Progenitor cell of endocrine pancreas (in vitro differentiated cells): ENCODE measurements around the gene STAU1. TPM values are rescaled to one million over a fixed set of nuclear protein-coding genes. Genes with fewer than 3 reads are reported as not detected.
"Not testable (repeated sequence)": the region's sequence is repeated elsewhere in the genome, so short reads cannot be mapped to it uniquely, and the experiment has no call there.

Experiments
- DNase-seq: peaks from one replicate; pipeline ENCODE4 v3.0.0; 2021; ENCODE audit warnings: low spot score; ENCODE audit not compliant: unreplicated experiment
- H3K27ac Mint-ChIP-seq: 2 replicates; pipeline ENCODE4 v1.8.0; 2021; ENCODE audit warnings: mild to moderate bottlenecking, moderate library complexity, mixed read lengths
- H3K27me3 Mint-ChIP-seq: 2 replicates; pipeline ENCODE4 v1.8.0; 2021; ENCODE audit warnings: mixed read lengths
- H3K36me3 Mint-ChIP-seq: 2 replicates; pipeline ENCODE4 v1.8.0; 2022; ENCODE audit warnings: mixed read lengths; ENCODE audit not compliant: insufficient read depth
- H3K4me1 Mint-ChIP-seq: 2 replicates; pipeline ENCODE4 v1.8.0; 2021; ENCODE audit warnings: low read depth, mixed read lengths
- H3K4me3 Mint-ChIP-seq: 2 replicates; pipeline ENCODE4 v1.8.0; 2021; ENCODE audit warnings: low read depth, mild to moderate bottlenecking, moderate library complexity, mixed read lengths
- H3K9me3 Mint-ChIP-seq: 2 replicates; pipeline ENCODE4 v1.8.0; 2021; ENCODE audit warnings: low read depth, mixed read lengths
- total RNA-seq: library from RNA; stranded (reverse); gene quantifications from 2 replicates; pipeline ENCODE4 v1.2.1, GENCODE V29; 2021
- TF ChIP-seq, protein P1 (sequence below): fragments of 200-600 bp; sonication (generic); IDR thresholded peaks from one replicate; pipeline ENCODE4 v1.5.0; 2021; ENCODE audit warnings: antibody characterized with exemption, mild to moderate bottlenecking; ENCODE audit not compliant: unreplicated experiment

Gene STAU1
- total RNA-seq, 1 donor from 2014 or later: 93.9 TPM

DNA sequence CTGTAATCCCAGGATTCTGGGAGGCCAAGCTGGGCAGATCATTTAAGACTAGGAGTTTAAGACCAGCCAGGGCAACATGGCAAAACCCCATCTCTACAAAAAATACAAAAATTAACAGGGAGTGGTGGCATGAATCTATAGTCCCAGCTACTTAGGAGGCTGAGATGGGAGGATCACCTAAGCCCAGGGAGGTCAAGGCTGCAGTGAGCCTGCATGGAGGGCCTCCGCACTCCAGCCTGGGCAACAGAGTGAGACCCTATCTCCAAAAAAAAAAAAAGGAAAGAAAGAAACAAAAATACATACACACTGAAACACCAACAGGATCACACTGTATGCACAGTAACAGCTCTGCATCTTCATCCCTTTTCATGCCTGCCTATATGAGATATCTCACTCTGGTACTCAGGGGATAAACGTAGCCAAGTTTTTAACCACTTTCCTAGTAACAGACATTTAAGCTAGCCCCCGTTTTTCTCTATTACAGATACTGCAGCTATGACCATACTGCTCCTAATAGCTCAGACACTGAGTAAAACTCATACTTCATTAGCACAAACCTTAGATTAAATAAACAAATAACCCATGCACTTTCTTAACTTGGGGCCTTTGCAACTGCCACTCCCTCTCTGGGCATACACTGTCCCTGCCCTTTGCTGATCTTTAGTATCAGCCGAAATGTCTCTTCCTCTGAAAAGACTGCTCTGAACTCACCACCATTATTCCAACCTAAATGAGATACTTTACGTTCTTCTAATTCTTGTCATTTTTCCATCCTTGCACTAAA lies 41.5 kb downstream of the STAU1 start:
- Mint-ChIP-seq H3K27me3 (no peaks in the 10 kb centered on the region), H3K4me1 (no peaks in the 10 kb centered on the region), H3K4me3 (no peak overlapping the region), H3K36me3 (peaks cover 25% of the 10 kb centered on the region), H3K27ac (peak overlapping the region; percentile 60), H3K9me3 (no peaks in the 10 kb centered on the region)
- TF ChIP-seq, protein P1, sequence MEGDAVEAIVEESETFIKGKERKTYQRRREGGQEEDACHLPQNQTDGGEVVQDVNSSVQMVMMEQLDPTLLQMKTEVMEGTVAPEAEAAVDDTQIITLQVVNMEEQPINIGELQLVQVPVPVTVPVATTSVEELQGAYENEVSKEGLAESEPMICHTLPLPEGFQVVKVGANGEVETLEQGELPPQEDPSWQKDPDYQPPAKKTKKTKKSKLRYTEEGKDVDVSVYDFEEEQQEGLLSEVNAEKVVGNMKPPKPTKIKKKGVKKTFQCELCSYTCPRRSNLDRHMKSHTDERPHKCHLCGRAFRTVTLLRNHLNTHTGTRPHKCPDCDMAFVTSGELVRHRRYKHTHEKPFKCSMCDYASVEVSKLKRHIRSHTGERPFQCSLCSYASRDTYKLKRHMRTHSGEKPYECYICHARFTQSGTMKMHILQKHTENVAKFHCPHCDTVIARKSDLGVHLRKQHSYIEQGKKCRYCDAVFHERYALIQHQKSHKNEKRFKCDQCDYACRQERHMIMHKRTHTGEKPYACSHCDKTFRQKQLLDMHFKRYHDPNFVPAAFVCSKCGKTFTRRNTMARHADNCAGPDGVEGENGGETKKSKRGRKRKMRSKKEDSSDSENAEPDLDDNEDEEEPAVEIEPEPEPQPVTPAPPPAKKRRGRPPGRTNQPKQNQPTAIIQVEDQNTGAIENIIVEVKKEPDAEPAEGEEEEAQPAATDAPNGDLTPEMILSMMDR: no peak
- no peak for DNase-seq

DNA sequence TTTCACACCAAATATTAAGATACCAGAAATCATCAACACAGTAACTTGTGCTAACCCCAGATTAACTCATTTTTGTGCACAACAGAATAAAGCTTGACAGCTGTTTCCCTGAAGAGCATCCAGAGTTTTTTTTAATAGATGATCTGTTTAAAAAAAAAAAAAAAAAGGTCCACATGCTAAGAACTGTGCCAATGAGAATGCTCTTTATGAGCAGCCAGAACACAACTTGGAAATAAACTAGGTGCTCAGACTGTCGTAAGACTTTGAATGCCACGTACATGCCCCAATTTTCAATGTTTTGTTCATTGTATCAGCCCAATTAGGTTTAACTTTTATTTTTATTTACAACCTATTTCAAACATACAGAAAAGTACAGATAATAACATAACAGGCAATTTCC lies 47.3 kb downstream of the STAU1 start:
- TF ChIP-seq, protein P1: no peak
- no peak overlapping the region for H3K4me3 Mint-ChIP-seq
- H3K27me3 Mint-ChIP-seq: no peaks in the 10 kb centered on the region
- H3K36me3 Mint-ChIP-seq: peaks cover 13% of the 10 kb centered on the region
- no peak for DNase-seq
- no peak overlapping the region for H3K27ac Mint-ChIP-seq
- H3K9me3 Mint-ChIP-seq: no peaks in the 10 kb centered on the region
- H3K4me1 Mint-ChIP-seq: no peaks in the 10 kb centered on the region

DNA sequence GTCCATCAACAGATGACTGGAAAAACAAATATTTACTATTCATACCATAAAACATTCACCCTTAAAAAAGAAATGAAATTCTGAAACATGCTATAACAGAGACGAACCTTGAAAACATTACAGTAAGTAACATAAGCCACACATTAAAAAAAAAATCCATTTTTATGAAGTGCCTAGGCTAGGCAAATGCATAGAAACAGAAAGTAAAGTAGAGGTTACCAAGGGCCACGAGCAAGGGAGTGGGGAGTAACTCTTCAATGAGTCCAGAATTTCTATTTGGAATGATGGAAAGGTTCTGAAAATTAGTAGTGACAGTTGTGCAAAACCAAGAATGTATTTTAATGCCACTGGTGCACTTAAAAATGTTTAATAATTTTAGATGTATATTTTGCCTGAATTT lies 47.7 kb downstream of the STAU1 start:
- Mint-ChIP-seq H3K4me1 (no peaks in the 10 kb centered on the region), H3K9me3 (no peaks in the 10 kb centered on the region), H3K4me3 (no peak overlapping the region), H3K36me3 (peaks cover 13% of the 10 kb centered on the region), H3K27me3 (no peaks in the 10 kb centered on the region), H3K27ac (no peak overlapping the region)
- no peak for DNase-seq
- TF ChIP-seq, protein P1: no peak

DNA sequence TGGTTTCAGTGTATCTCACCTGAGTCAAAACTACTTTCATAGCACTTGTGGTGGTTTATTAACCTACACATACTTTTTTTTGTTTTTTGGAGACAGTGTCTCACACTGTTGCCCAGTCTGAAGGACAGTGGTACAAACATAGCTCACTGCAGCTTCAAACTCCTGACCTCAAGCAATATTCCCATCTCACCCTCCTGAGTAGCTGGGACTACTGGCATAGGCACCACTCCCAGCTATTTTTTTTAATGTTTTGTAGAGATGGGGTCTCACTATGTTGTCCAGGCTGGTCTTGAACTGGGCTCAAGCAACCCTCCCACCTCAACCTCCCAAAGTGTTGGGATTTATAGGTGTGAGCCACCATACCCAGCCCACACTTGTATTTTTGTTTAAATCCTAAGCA lies 49.7 kb downstream of the STAU1 start:
- H3K27ac Mint-ChIP-seq: no peak overlapping the region
- H3K4me1 Mint-ChIP-seq: peaks cover under 1% of the 10 kb centered on the region
- no peak for DNase-seq
- no peaks in the 10 kb centered on the region for H3K27me3 Mint-ChIP-seq
- TF ChIP-seq, protein P1: no peak
- H3K36me3 Mint-ChIP-seq: peaks cover 24% of the 10 kb centered on the region
- no peak overlapping the region for H3K4me3 Mint-ChIP-seq
- H3K9me3 Mint-ChIP-seq: no peaks in the 10 kb centered on the region

DNA sequence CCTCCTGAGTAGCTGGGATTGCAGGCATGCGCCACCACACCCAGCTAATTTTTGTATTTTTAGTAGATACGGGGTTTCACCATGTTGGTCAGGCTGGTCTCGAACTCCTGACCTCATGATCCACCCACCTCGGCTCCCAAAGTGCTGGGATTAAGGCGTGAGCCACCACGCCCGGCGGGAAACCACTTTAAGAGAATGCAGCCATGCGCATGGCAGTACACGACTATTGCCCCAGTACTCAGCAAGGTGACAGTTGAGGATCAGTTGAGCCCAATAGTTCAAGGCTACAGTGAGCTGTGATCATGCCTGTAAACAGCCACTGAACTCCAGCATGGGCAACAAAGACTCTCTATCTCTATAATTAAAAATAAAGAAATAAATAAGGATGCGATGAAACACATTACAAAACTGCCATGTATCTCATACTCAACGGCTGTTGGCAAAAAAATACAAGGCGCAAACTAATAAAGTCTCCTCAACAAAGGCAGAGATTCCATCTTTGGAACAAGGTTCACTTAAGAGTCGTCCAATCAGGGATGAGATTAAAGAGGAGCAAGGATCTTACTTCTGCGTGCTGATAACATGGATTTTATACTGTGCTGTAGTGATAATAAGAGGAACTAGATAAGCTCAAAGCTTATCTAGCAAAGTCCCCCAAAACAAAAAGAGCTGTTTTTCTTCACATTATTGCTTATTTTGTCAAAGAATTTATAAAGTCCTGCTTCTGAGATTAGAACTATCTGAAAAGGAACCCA lies 51.1 kb downstream of the STAU1 start:
- DNase-seq: no peak
- peaks cover 22% of the 10 kb centered on the region for H3K36me3 Mint-ChIP-seq
- TF ChIP-seq, protein P1: no peak
- H3K4me1 Mint-ChIP-seq: peaks cover 5% of the 10 kb centered on the region
- H3K27me3 Mint-ChIP-seq: no peaks in the 10 kb centered on the region
- no peaks in the 10 kb centered on the region for H3K9me3 Mint-ChIP-seq
- H3K4me3 Mint-ChIP-seq: no peak overlapping the region
- H3K27ac Mint-ChIP-seq: no peak overlapping the region

DNA sequence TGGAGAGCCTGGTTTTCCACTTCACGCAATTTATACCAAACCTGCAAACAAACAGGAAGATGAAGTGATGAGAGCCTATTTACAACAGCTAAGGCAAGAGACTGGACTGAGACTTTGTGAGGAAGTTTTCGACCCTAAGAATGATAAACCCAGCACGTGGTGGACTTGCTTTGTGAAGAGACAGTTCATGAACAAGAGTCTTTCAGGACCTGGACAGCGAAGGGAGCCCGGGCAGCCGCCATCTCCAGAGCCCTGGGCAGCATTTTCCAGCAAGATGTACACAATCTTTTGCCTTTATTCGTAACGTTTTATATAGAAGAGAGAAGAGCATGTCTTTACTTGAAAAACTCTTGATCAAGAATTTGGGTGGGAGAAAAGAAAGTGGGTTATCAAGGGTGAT lies 53.3 kb downstream of the STAU1 start:
- H3K36me3 Mint-ChIP-seq: peaks cover 26% of the 10 kb centered on the region
- not testable (repeated sequence) for H3K4me1 Mint-ChIP-seq, H3K9me3 Mint-ChIP-seq, H3K27me3 Mint-ChIP-seq, H3K27ac Mint-ChIP-seq, DNase-seq, H3K4me3 Mint-ChIP-seq
